ENCODE data around the gene RNF146. TPM values are rescaled to one million over a fixed set of nuclear protein-coding genes. Genes with fewer than 3 reads are reported as not detected.
"Not testable (repeated sequence)": the region's sequence is repeated elsewhere in the genome, so short reads cannot be mapped to it uniquely, and the experiment has no call there.

RNF146 gene
- polyA plus RNA-seq (ENCODE audit: insufficient read depth in 1 of 5, insufficient read length in 5 of 5, low replicate concordance in 1 of 5), result 100 to 1,000 TPM in 4 of 5 donors, 10 to 100 TPM in 1; 76.2 to 137 (median 117) TPM
- long read RNA-seq, donor 1, transcript RNF146-203 (3 exons, 2,369 nt), result minor isoform, 11 of 44 reads
- long read RNA-seq, donor 1, transcript RNF146-204 (4 exons, 884 nt), result minor isoform, 8 of 44 reads
- long read RNA-seq, donor 1, transcript RNF146-213 (3 exons, 2,070 nt), result major isoform, 12 of 44 reads
- long read RNA-seq, donor 1, transcript RNF146-208 (2 exons, 593 nt), result minor isoform, 6 of 44 reads
- long read RNA-seq, donor 1, partial matches to known transcripts, result 5 of 44 reads
- long read RNA-seq, donor 1, other reads (novel, unspliced or antisense), result 0 of 44 reads
- long read RNA-seq, donor 2, transcript RNF146-213 (3 exons, 2,070 nt), result major isoform, 5 of 13 reads
- long read RNA-seq, donor 2, partial matches to known transcripts, result 0 of 13 reads
- long read RNA-seq, donor 2, other reads (novel, unspliced or antisense), result 0 of 13 reads
- long read RNA-seq, donor 3, transcript RNF146-213 (3 exons, 2,070 nt), result major isoform, 12 of 29 reads
- long read RNA-seq, donor 3, transcript RNF146-204 (4 exons, 884 nt), result minor isoform, 5 of 29 reads
- long read RNA-seq, donor 3, transcript RNF146-203 (3 exons, 2,369 nt), result minor isoform, 5 of 29 reads
- long read RNA-seq, donor 3, partial matches to known transcripts, result 0 of 29 reads
- long read RNA-seq, donor 3, other reads (novel, unspliced or antisense), result 0 of 29 reads
- long read RNA-seq, donor 4, transcript RNF146-213 (3 exons, 2,070 nt), result major isoform, 11 of 25 reads
- long read RNA-seq, donor 4, transcript RNF146-203 (3 exons, 2,369 nt), result minor isoform, 7 of 25 reads
- long read RNA-seq, donor 4, partial matches to known transcripts, result 0 of 25 reads
- long read RNA-seq, donor 4, other reads (novel, unspliced or antisense), result 0 of 25 reads
- long read RNA-seq, donor 5, transcript RNF146-203 (3 exons, 2,369 nt), result minor isoform, 11 of 85 reads
- long read RNA-seq, donor 5, transcript RNF146-213 (3 exons, 2,070 nt), result major isoform, 16 of 85 reads
- long read RNA-seq, donor 5, partial matches to known transcripts, result 34 of 85 reads
- long read RNA-seq, donor 5, other reads (novel, unspliced or antisense), result 8 of 85 reads
- long read RNA-seq, donor 6, transcript RNF146-213 (3 exons, 2,070 nt), result minor isoform, 5 of 58 reads
- long read RNA-seq, donor 6, transcript RNF146-203 (3 exons, 2,369 nt), result major isoform, 8 of 58 reads
- long read RNA-seq, donor 6, partial matches to known transcripts, result 13 of 58 reads
- long read RNA-seq, donor 6, other reads (novel, unspliced or antisense), result 23 of 58 reads
- long read RNA-seq, donor 7, transcript RNF146-213 (3 exons, 2,070 nt), result major isoform, 5 of 21 reads
- long read RNA-seq, donor 7, partial matches to known transcripts, result 7 of 21 reads
- long read RNA-seq, donor 7, other reads (novel, unspliced or antisense), result 0 of 21 reads
- long read RNA-seq, donor 8, partial matches to known transcripts, result 0 of 5 reads
- long read RNA-seq, donor 8, other reads (novel, unspliced or antisense), result 0 of 5 reads

- DNase-seq, result peak; percentile 92
Observed at GRCh38 chr6:127266178-127266891, at the start of gene RNF146. Gene RNF146 (plus strand): TSS chr6:127266864. CDS start chr6:127280339, 13,475 bp downstream.

- DNase-seq, result no peak
Observed at GRCh38 chr6:127219869-127220268, 46.8 kb upstream of the RNF146 start.

DNA sequence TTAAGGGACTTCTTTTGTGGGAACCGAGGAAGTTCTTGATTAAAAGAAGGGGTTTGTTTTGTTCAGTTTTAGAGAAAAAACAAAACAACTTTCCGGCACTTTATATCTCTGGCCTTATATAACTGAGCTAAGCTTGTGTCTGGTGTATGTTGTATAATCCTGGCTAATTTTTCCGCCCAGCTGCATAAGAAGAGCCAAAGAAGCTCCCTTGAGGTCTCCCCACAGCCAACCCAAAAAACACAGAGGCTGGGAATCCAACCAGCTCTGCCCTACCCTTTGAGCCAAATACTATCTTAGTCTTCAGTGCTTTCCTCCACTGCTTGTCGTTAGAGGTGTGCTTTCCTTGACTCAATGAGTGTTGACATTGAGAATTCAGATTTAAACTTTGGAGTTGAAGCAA, 45.5 kb upstream of the RNF146 start:
- no peak for DNase-seq

- no peak for DNase-seq
Observed at GRCh38 chr6:127222418-127222817, 44.2 kb upstream of the RNF146 start.

GRCh38 chr6:127225497-127225896, 41.2 kb upstream of the RNF146 start:
- no peak for DNase-seq

DNA sequence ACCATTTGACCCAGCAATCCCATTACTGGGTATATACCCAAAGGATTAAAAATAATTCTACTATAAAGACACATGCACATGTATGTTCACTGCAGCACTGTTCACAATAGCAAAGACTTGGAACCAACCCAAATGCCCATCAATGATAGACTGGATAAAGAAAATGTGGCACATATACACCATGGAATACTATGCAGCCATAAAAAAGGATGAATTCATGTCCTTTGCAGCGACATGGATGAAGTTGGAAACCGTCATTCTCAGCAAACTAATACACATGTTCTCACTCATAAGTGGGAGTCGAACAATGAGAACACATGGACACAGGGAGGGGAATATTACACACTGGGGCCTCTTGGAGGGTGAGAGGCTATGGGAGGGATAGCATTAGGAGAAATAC, 32.8 kb upstream of the RNF146 start:
- not testable (repeated sequence) for DNase-seq

GRCh38 chr6:127243501-127243900, 23.2 kb upstream of the RNF146 start:
- no peak for DNase-seq

DNA sequence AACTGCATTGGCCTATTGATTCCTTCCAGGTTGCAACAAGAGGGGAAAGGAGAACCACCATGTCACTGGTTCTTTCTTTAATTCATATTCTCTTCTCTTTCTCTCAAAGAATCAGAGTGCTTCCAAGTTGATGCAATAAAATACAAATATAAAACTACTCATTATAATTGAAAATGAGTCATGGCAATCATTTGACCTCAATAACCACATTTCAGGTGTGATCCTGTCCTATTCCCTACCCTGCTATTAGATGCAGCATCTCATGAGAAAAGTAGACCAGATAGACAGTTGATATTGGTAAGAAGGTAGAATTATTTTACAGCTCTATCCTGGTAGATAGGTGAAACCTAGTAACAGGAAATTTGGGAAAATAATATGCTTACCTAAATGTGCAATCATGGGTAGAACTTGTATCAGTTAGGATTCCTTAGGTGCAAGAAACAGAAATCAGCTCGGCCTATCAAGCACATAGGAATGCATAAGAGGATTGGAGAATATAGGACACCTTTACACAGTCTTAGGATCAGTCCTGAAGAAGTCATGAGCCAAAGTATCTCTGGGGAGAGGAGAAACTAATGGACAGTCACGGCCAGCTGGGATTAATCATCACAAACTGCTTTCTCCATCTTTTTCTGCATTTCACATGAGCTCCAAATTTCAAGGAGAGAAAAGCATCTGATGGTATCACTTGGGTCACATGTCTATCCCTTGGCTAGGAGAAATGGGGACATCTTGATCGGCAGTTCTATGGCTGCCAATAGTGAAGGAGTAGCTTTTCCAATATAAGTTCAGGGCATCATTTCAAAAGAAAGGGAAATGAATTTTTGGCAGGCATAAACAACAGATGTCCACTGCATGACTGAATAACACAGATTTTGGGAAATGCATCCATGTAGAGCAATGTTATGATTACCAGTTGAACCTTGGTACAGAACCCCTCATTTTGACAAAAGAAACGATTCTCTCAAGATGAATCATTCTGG, 19.3 kb upstream of the RNF146 start:
- no peak for DNase-seq

DNA sequence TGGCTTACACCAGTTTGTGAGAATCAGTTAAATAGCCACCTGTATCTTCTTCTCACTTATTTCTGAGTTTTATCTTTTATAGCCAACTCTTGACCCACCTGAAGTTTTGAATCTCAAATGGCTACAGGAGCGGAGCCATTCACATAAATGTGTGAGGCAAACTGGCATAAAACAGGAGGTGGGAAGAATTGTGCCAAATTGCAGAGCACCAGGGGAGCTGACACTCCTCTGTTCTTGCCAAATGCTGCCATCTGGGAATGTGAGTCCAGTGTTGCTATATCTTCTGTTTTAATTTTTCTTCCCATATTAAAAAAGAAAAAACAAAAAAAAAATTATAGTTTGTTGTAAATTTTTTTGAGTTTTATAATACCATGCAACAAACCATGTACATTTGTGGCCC, 17.0 kb upstream of the RNF146 start:
- DNase-seq, result no peak

DNA sequence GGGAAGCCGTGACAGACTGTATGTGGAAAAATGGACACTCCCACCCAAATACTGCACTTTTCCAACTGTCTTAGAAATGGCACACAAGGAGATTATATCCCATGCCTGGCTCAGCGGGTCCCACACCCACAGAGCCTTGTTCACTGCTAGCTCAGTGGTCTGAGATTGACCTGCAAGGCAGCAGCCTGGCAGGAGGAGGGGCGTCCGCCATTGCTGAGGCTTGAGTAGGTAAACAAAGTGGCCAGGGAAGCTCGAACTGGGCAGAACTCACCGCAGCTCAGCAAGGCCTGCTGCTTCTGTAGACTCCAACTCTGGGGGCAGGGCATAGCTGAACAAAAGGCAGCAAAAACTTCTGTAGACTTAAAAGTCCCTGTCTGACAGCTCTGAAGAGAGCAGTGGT, 11.4 kb upstream of the RNF146 start:
- DNase-seq, result no peak

DNA sequence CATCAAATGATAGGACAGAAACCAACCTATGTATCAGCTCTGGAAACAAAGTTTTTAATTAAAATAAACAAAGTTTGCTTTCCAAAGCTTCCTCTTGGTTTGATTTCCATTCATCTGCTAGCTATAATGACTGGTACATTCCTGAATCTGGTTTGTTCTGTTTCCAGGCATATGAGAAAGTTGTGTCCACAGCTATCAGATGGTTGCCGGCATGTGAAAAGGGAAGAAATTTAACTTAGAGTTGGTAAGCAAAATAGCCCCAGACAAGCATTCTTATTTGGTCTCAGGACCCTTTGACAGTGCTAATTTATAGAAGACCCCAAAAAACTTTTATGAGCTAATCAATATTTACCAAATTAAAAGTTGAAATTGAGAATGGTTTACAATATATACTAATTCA, 3.8 kb upstream of the RNF146 start:
- peak in 1 of 2 donors; percentile 10 for DNase-seq

DNA sequence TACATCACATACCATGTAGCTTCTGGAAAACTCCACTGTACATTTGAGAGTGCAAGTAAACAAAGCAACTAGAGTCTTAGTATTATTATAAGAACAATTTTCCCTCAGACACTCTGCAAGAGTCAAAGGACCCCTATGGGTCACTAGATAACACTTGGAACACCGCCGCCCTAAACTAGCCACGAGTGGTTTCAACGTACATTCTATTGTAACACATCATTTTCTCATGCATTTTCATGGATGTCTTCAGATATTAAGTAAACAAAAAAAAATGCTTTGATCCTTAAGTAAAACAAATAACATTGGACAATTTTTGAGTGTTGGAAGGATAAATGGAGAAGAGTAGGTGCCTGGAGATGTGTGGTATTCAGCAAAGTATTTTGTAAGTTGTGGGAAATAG, 3.2 kb upstream of the RNF146 start:
- peak; percentile 49 to 66 for DNase-seq

DNA sequence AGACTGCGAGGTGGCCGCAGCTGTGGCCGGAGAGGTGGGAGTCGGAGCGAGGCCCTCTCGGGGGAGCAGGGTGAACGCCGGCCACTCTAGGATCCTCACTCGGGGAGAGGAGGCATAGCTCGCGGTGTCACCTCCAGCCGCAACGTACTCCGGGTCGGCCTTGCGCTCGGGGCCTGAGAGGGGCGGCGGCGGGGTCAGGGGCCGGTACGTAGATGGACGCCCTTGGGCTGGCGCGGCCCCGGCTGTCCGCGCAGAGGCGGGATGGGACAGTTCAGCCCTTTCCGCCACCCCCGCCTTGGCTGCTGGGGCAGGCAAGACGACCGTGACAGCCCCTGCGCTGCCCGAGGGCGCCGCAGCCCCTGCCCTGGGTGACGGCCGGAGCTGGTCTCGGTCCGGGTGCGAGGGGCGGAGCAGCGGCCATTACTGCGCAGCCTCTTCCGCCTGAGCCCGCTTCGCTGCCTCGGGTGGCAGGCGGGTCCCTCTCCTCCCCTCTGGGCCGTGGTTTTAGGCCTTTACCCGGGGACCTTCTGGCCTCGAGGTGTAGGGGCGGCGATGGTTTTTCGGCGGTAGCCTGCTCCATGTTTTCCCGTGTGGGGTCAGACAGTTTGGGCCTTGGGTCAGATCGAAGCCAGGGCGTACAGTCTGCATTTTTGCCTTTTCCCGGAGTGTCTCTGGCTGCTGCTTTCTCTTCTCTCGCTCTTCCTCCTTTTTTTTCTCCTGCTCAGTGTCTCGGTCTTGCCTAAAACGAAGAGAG, 405 bp downstream of the RNF146 start:
- peak; percentile 77 to 85 for DNase-seq

- DNase-seq, result peak; percentile 33 to 34
Observed at GRCh38 chr6:127267646-127268625, 1.3 kb downstream of the RNF146 start.

DNA sequence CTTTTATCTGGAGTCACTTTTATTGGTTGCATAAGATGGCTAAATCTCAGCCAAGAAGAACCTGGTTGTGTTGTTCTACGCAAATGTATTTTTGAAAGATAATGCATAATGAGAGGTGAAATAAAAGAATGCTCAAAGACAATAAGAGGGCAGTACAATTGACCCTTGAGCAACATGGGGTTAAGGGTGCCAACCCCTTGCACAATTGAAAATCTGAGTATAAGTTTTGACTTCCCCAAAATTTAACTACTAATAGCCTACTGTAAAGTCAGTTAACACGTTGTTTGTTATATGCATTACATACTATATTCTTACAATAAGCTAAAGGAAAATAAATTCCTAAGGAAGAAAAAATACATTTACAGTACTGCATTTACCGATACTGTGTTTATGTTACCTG, 5.9 kb downstream of the RNF146 start:
- DNase-seq, result no peak

DNA sequence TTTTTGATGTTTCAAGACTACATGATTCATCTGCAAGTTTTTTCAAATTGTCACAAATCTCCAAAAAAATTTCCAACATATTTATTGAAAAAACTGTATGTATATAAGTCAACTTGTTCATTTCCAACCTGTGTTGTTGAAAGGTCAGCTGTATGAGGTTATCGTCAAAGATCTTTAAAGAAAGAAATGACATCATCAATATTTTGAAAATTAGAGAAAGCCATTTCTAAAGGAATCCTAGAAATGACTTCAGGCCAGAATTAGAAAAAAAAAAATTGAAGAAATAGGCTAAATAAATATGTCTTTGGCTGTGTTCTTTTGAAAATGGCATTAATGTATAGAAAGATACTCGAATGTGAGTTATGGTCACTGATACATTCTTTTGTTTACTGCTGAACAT, 6.8 kb downstream of the RNF146 start:
- DNase-seq, result no peak

DNA sequence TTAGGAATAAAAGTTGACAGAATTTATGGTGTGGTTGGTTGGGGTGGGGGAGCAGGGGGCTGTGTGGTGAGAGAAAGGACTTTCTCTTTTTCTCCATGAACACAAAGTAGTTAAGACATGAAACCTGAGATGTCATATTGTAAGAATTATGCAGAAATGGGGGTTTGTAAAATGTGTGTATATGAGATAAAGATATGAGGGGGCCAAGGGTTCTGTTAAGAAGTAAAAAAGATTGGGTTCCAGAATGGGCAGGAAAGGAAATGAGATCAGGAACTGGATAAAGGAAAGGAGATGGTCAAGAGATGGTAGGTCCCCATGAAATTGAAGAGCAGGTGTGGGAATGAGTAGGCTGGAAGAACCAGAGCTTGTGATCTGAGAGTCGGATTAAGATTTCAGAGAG, 9.7 kb downstream of the RNF146 start:
- no peak for DNase-seq

All from right lung (tissue), 10 donors.